ENCODE results near the gene ANKRD24. TPM values are rescaled to one million over a fixed set of nuclear protein-coding genes. Genes with fewer than 3 reads are reported as not detected.
A peak's percentile ranks its signal among the peaks of the same experiment; 100 is the strongest.

Gene ANKRD24
- total and polyA plus RNA-seq, 2 experiments from 2014 or later, result 6.2 to 7.4 TPM

DNA sequence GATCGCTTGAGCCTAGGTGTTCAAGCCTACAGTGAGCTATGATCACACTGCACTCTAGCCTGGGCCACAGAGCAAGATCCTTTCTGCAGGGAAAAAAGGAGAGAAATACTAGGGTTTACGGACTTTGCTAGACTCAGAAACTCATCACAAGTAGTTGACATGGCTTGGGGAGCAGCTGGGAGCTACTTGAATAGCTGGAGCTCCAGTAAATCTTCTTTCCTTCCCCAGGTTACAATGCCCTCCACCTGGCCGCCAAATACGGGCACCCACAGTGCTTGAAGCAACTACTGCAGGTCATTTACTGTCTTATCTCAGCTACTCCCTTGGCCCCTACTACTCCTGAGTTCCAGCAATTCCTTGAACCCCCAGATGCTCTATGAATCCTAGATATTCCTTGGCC lies 19.3 kb downstream of the ANKRD24 start:
- Histone ChIP-seq H3K4me1 (ENCODE audit: low read depth) (no peaks in the 10 kb centered on the region), H3K27ac (no peak overlapping the region), H3K4me3 (no peak overlapping the region), H3K36me3 (no peaks in the 10 kb centered on the region), H3K27me3 (peaks cover 45% of the 10 kb centered on the region), H3K9me3 (ENCODE audit: low read depth) (no peaks in the 10 kb centered on the region)
- no peak for DNase-seq (ENCODE audit: low read depth in 1 of 2, low spot score in 1 of 2)
- TF ChIP-seq, protein P1, sequence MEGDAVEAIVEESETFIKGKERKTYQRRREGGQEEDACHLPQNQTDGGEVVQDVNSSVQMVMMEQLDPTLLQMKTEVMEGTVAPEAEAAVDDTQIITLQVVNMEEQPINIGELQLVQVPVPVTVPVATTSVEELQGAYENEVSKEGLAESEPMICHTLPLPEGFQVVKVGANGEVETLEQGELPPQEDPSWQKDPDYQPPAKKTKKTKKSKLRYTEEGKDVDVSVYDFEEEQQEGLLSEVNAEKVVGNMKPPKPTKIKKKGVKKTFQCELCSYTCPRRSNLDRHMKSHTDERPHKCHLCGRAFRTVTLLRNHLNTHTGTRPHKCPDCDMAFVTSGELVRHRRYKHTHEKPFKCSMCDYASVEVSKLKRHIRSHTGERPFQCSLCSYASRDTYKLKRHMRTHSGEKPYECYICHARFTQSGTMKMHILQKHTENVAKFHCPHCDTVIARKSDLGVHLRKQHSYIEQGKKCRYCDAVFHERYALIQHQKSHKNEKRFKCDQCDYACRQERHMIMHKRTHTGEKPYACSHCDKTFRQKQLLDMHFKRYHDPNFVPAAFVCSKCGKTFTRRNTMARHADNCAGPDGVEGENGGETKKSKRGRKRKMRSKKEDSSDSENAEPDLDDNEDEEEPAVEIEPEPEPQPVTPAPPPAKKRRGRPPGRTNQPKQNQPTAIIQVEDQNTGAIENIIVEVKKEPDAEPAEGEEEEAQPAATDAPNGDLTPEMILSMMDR (IDR thresholded peaks at IDR 0.05; ENCODE audit: low read depth, low read length), result no peak

- Histone ChIP-seq H3K27me3 (no peaks in the 10 kb centered on the region), H3K27ac (no peak overlapping the region), H3K4me3 (no peak overlapping the region), H3K36me3 (no peaks in the 10 kb centered on the region), H3K9me3 (ENCODE audit: low read depth) (no peaks in the 10 kb centered on the region), H3K4me1 (ENCODE audit: low read depth) (no peaks in the 10 kb centered on the region)
- peak in 1 of 2 donors; percentile 30 for DNase-seq (ENCODE audit: low read depth in 1 of 2, low spot score in 1 of 2)
- TF ChIP-seq, protein P1 (IDR thresholded peaks at IDR 0.05; ENCODE audit: low read depth, low read length), result peak; percentile 26
Observed at GRCh38 chr19:4206818-4207484, 24.5 kb downstream of the ANKRD24 start.

- H3K27ac ChIP-seq, result no peak overlapping the region
- no peak overlapping the region for H3K4me3 ChIP-seq
- H3K4me1 ChIP-seq (ENCODE audit: low read depth), result no peaks in the 10 kb centered on the region
- no peaks in the 10 kb centered on the region for H3K27me3 ChIP-seq
- no peaks in the 10 kb centered on the region for H3K9me3 ChIP-seq (ENCODE audit: low read depth)
- peak in 1 of 2 donors; percentile 20 for DNase-seq (ENCODE audit: low read depth in 1 of 2, low spot score in 1 of 2)
- TF ChIP-seq, protein P1 (IDR thresholded peaks at IDR 0.05; ENCODE audit: low read depth, low read length), result peak; percentile 42
- no peaks in the 10 kb centered on the region for H3K36me3 ChIP-seq
Observed at GRCh38 chr19:4208385-4209094, 26.1 kb downstream of the ANKRD24 start.

GRCh38 chr19:4210166-4210731 lies 27.8 kb downstream of the ANKRD24 start:
- Histone ChIP-seq H3K36me3 (no peaks in the 10 kb centered on the region), H3K27me3 (no peaks in the 10 kb centered on the region), H3K27ac (no peak overlapping the region), H3K9me3 (ENCODE audit: low read depth) (no peaks in the 10 kb centered on the region), H3K4me1 (ENCODE audit: low read depth) (no peaks in the 10 kb centered on the region), H3K4me3 (no peak overlapping the region)
- no peak for DNase-seq (ENCODE audit: low read depth in 1 of 2, low spot score in 1 of 2)
- TF ChIP-seq, protein P1 (IDR thresholded peaks at IDR 0.05; ENCODE audit: low read depth, low read length), result no peak

DNA sequence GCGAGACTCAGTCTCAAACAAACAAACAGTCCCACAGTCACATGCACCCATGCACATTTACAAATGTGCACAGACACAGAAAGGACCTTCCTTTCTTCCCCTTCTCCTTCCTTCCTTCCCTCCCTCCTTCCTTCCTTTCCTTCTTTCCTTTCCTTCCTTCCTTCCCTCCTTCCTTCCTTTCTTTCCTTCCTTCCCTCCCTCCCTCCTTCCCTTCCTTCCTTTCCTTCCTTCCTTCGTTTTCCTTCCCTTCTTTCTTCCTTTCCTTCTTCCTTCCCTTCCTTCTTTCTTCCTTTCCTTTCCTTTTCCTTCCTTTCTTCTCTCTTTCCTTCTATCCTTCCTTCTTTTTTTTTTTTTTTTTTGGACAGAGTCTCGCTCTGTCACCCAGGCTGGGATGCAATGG lies 30.6 kb downstream of the ANKRD24 start:
- TF ChIP-seq, protein P1 (IDR thresholded peaks at IDR 0.05; ENCODE audit: low read depth, low read length), result no peak
- H3K36me3 ChIP-seq, result no peaks in the 10 kb centered on the region
- H3K27me3 ChIP-seq, result no peaks in the 10 kb centered on the region

More for the DNA sequence above, 30.6 kb downstream of the ANKRD24 start:
- DNase-seq (ENCODE audit: low read depth in 1 of 2, low spot score in 1 of 2), result no peak
- Histone ChIP-seq H3K4me1 (ENCODE audit: low read depth) (no peaks in the 10 kb centered on the region), H3K27ac (no peak overlapping the region), H3K9me3 (ENCODE audit: low read depth) (no peaks in the 10 kb centered on the region), H3K4me3 (no peak overlapping the region)

Measured in cardiac muscle cell (in vitro differentiated cells and primary cell).